HCT116 (cell line): ENCODE measurements around the gene SMAP2. TPM values are rescaled to one million over a fixed set of nuclear protein-coding genes. Genes with fewer than 3 reads are reported as not detected.

Source experiments
- ATAC-seq: fragments of 200-7000 bp; cut with Tn5 transposase; 2 replicates; pipeline ENCODE4 v1.9.1; 2020; ENCODE audit warnings: mild to moderate bottlenecking, moderate library complexity
- BruUV-seq: library from RNA; stranded (reverse); fragments of 400-500 nt; replicated peaks from 2 replicates; lab custom pipeline; 2021; lab: Mats Ljungman, UMichigan
- CTCF ChIA-PET: fragments of 300-600 bp; sonication (Branson Sonifier 250); formaldehyde crosslinking; loops from one replicate; lab custom pipeline; 2021; ENCODE audit warnings: antibody characterized with exemption; lab: Charles Lee
- POLR2A ChIA-PET: fragments of 300-600, 350-600 bp; sonication (Branson Sonifier 250); formaldehyde crosslinking; loops from one replicate; lab custom pipeline; 2021; ENCODE audit warnings: antibody characterized with exemption; lab: Charles Lee
- RAD21 ChIA-PET, 2 experiments: fragments of 300-600 bp; sonication (Branson Sonifier 250); formaldehyde crosslinking; loops; one replicate each; lab custom pipeline; 2023; ENCODE audit warnings: low total read pairs in 2 of 2; ENCODE audit not compliant: uncharacterized antibody in 2 of 2, unreplicated experiment in 2 of 2, low non-redundant PET in 1 of 2; lab: Charles Lee
- DNase-seq: peaks from one replicate; pipeline ENCODE4 v3.0.0-alpha.2; 2010; ENCODE audit warnings: low read depth, low spot score
- H2AFZ ChIP-seq: fragments of 200-600 bp; shearing (Covaris generic), sonication (generic); 2 replicates; pipeline ENCODE4 v1.6.1; 2017; ENCODE audit warnings: low read depth, mixed run types, mixed read lengths, antibody characterized with exemption, low read length; ENCODE audit not compliant: poor library complexity, severe bottlenecking
- H3K27ac ChIP-seq: 2 replicates; pipeline ENCODE4 v1.5.1; 2012; ENCODE audit warnings: low read depth, low read length
- H3K27me3 ChIP-seq: fragments of 200-600 bp; sonication (generic); 2 replicates; pipeline ENCODE4 v1.6.1; 2016; ENCODE audit warnings: mixed run types, low read length, mixed read lengths; ENCODE audit not compliant: insufficient read depth
- H3K36me3 ChIP-seq, 2 experiments: fragments of 200-500 bp in 1 of 2; fragments of 200-600 bp in 1 of 2; sonication (Bioruptor generic) in 1 of 2; sonication (generic) in 1 of 2; 2 replicates each; pipeline versions ENCODE4 v1.5.1 to v1.6.1; 2014 to 2016; ENCODE audit warnings: low read length in 2 of 2, inconsistent platforms in 1 of 2, mixed read lengths in 1 of 2, mixed run types in 1 of 2; ENCODE audit not compliant: insufficient read depth in 2 of 2, control insufficient read depth in 1 of 2
- H3K4me1 ChIP-seq, 2 experiments: fragments of 200-600 bp in 1 of 2; sonication (generic) in 1 of 2; 2 replicates each; pipeline versions ENCODE4 v1.5.1 to v1.6.1; 2012 to 2017; ENCODE audit warnings: low read length in 2 of 2, inconsistent platforms in 1 of 2, mild to moderate bottlenecking in 1 of 2, mixed read lengths in 1 of 2, mixed run types in 1 of 2, moderate library complexity in 1 of 2; ENCODE audit not compliant: insufficient read depth in 2 of 2, control insufficient read depth in 1 of 2
- H3K4me2 ChIP-seq: fragments of 200-600 bp; sonication (generic); 2 replicates; pipeline ENCODE4 v1.6.1; 2017; ENCODE audit warnings: mixed run types, low read length, mixed read lengths
- H3K4me3 ChIP-seq, 2 experiments: fragments of 200-600 bp in 1 of 2; sonication (generic) in 1 of 2; replicated peaks in 1 of 2; 2 replicates each; pipeline ENCODE4 v1.5.1; 2011 to 2016; ENCODE audit warnings: low read length in 2 of 2, control low read depth in 1 of 2, low read depth in 1 of 2, mild to moderate bottlenecking in 1 of 2, mixed read lengths in 1 of 2, mixed run types in 1 of 2
- H3K79me2 ChIP-seq: fragments of 200-600 bp; sonication (generic); 2 replicates; pipeline ENCODE4 v1.6.1; 2017; ENCODE audit warnings: mild to moderate bottlenecking, mixed run types, low read length, moderate library complexity, mixed read lengths; ENCODE audit not compliant: insufficient read depth
- H3K9ac ChIP-seq: fragments of 200-600 bp; sonication (generic); 2 replicates; pipeline ENCODE4 v1.6.1; 2016; ENCODE audit warnings: low read length, mixed read lengths
- H3K9me2 ChIP-seq: fragments of 200-600 bp; sonication (generic), shearing (Covaris generic); 2 replicates; pipeline ENCODE4 v1.6.1; 2017; ENCODE audit warnings: mixed run types, mild to moderate bottlenecking, moderate library complexity; ENCODE audit not compliant: insufficient read depth
- H3K9me3 ChIP-seq, 2 experiments: fragments of 200-500 bp in 1 of 2; fragments of 200-600 bp in 1 of 2; sonication (Bioruptor generic) in 1 of 2; sonication (generic) in 1 of 2; 2 replicates each; pipeline ENCODE4 v1.6.1; 2014 to 2017; ENCODE audit warnings: low read length in 2 of 2, mixed read lengths in 2 of 2, inconsistent platforms in 1 of 2, low read depth in 1 of 2, mild to moderate bottlenecking in 1 of 2, mixed run types in 1 of 2, moderate library complexity in 1 of 2; ENCODE audit not compliant: control insufficient read depth in 1 of 2, insufficient read depth in 1 of 2
- H4K20me1 ChIP-seq: fragments of 200-600 bp; sonication (generic), shearing (Covaris generic); 2 replicates; pipeline ENCODE4 v1.6.1; 2017; ENCODE audit warnings: mixed run types, mild to moderate bottlenecking, moderate library complexity; ENCODE audit not compliant: insufficient read depth
- ATF3 ChIP-seq: IDR thresholded peaks from 2 replicates; pipeline ENCODE4 v1.6.1; 2012
- CBX3 ChIP-seq: IDR thresholded peaks from 2 replicates; pipeline ENCODE4 v1.6.1; 2012; ENCODE audit warnings: low read depth
- CTCF ChIP-seq, 3 experiments: fragments of 200-600 bp in 1 of 3; sonication (generic) in 1 of 3; IDR thresholded peaks in 2 of 3; conservative IDR thresholded peaks in 1 of 3; 2 replicates each; pipeline ENCODE4 v1.5.1; 2012 to 2017; ENCODE audit warnings: low read depth in 2 of 3, low read length in 2 of 3, antibody characterized with exemption in 1 of 3, borderline replicate concordance in 1 of 3, control low read depth in 1 of 3, mild to moderate bottlenecking in 1 of 3, mixed read lengths in 1 of 3, mixed run types in 1 of 3, moderate library complexity in 1 of 3; ENCODE audit not compliant: insufficient read depth in 1 of 3
- EZH2 ChIP-seq: fragments of 200-600 bp; sonication (generic); IDR thresholded peaks from 2 replicates; pipeline ENCODE4 v1.6.1; 2017; ENCODE audit warnings: antibody characterized with exemption, mixed run types
- EZH2phosphoT487 ChIP-seq: fragments of 200-600 bp; IDR thresholded peaks from 2 replicates; pipeline ENCODE4 v1.6.1; 2018; ENCODE audit warnings: antibody characterized with exemption, borderline replicate concordance
- JUND ChIP-seq: IDR thresholded peaks from 2 replicates; pipeline ENCODE4 v1.6.1; 2012
- POLR2A ChIP-seq: IDR thresholded peaks from 2 replicates; pipeline ENCODE4 v1.7.0; 2011; ENCODE audit warnings: borderline replicate concordance; ENCODE audit not compliant: insufficient read depth, insufficient read length; ENCODE audit errors: extremely low read depth
- SIN3A ChIP-seq: IDR thresholded peaks from 2 replicates; pipeline ENCODE4 v1.6.1; 2012; ENCODE audit warnings: low read depth
- SP1 ChIP-seq: IDR thresholded peaks from 2 replicates; pipeline ENCODE4 v1.6.1; 2012; ENCODE audit warnings: low read depth
- TCF7L2 ChIP-seq: IDR thresholded peaks from 2 replicates; pipeline ENCODE4 v1.7.0; 2011; ENCODE audit warnings: borderline replicate concordance, inconsistent platforms; ENCODE audit not compliant: insufficient read depth, insufficient read length; ENCODE audit errors: extremely low read depth
- ZBTB33 ChIP-seq: IDR thresholded peaks from 2 replicates; pipeline ENCODE4 v1.6.1; 2011; ENCODE audit warnings: mild to moderate bottlenecking, low read length, moderate library complexity; ENCODE audit not compliant: insufficient replicate concordance; ENCODE audit errors: extremely low read depth
- ZFX ChIP-seq: fragments of 450-650 bp; IDR thresholded peaks from 2 replicates; pipeline ENCODE4 v1.6.1; 2017
- ZNF274 ChIP-seq: fragments of 200-500 bp; sonication (Bioruptor generic); IDR thresholded peaks from 2 replicates; pipeline ENCODE4 v1.6.1; 2014; ENCODE audit warnings: mild to moderate bottlenecking, low read depth, low read length, inconsistent platforms
- intact Hi-C: fragments of 100-400 bp; cut with micrococcal nuclease; formaldehyde crosslinking; loops from 2 replicates; pipeline ENCODE4 v1.10.0; 2022
- total RNA-seq: library from RNA; stranded (reverse); gene quantifications from one replicate; pipeline ENCODE4 v1.2.1, GENCODE V29; 2021; ENCODE audit not compliant: unreplicated experiment

SMAP2 gene
- total RNA-seq, 1 experiment from 2014 or later, result 16.4 TPM

GRCh38 chr1:40382601-40383000, 9.1 kb downstream of the SMAP2 start:
- Histone ChIP-seq H4K20me1 (no peaks in the 10 kb centered on the region), H3K4me1 (no peaks in the 10 kb centered on the region), H3K36me3 (no peaks in the 10 kb centered on the region), H3K27ac (no peak overlapping the region), H3K4me3 (no peak overlapping the region), H3K9me3 (no peaks in the 10 kb centered on the region), H3K27me3 (no peaks in the 10 kb centered on the region), H3K79me2 (peaks cover 24% of the 10 kb centered on the region), H2AFZ (no peak overlapping the region), H3K9ac (no peak overlapping the region), H3K9me2 (no peaks in the 10 kb centered on the region)
- ChIA-PET CTCF (no interaction called here), POLR2A (interaction anchor here (1.0 kb wide), 1 partner anchor 9 kb away, joined by 5 read pairs; the partner anchor contains the start of gene SMAP2), RAD21 (no interaction called here)
- DNase-seq (no peak), ATAC-seq (no peak)
- intact Hi-C loops, result no loop called here
- TF ChIP-seq ATF3 (no peak), JUND (no peak), CTCF (IDR thresholded peaks at IDR 0.05 in 2 of 3, conservative IDR thresholded peaks at IDR 0.05 in 1 of 3; ENCODE audit: borderline replicate concordance in 1 of 3, insufficient read depth in 1 of 3, low read depth in 2 of 3, low read length in 2 of 3) (0 out of 6 replicates have a peak, but pooled peaks of 1 of the 3 experiments have one; percentile 7), ZFX (no peak)
- TF ChIP-seq, all 23 proteins: peak for 1
- no peak overlapping the region for H3K4me2 ChIP-seq
- no TSS peak for BruUV-seq

GRCh38 chr1:40383095-40383487, 9.6 kb downstream of the SMAP2 start:
- Histone ChIP-seq H3K4me1 (no peaks in the 10 kb centered on the region), H3K9ac (no peak overlapping the region), H4K20me1 (no peaks in the 10 kb centered on the region), H3K27ac (no peak overlapping the region), H3K9me2 (no peaks in the 10 kb centered on the region), H3K27me3 (no peaks in the 10 kb centered on the region), H3K79me2 (peaks cover 24% of the 10 kb centered on the region), H2AFZ (no peak overlapping the region), H3K9me3 (no peaks in the 10 kb centered on the region), H3K4me3 (no peak overlapping the region), H3K4me2 (no peak overlapping the region), H3K36me3 (no peaks in the 10 kb centered on the region)
- POLR2A ChIA-PET, result interaction anchor here (1.0 kb wide), 1 partner anchor 9 kb away, joined by 5 read pairs; the partner anchor contains the start of gene SMAP2
- RAD21 ChIA-PET, result no interaction called here
- no TSS peak for BruUV-seq
- DNase-seq, result no peak
- intact Hi-C loops, result no loop called here
- no peak for ATAC-seq
- CTCF ChIA-PET, result interaction anchor here (1.0 kb wide), 1 partner anchor 44 kb away, joined by 4 read pairs; no protein-coding TSS in a partner anchor
- TF ChIP-seq CBX3 (no peak), EZH2 (no peak), CTCF (IDR thresholded peaks at IDR 0.05 in 2 of 3, conservative IDR thresholded peaks at IDR 0.05 in 1 of 3; ENCODE audit: borderline replicate concordance in 1 of 3, insufficient read depth in 1 of 3, low read depth in 2 of 3, low read length in 2 of 3) (no peak), TCF7L2 (no peak), ZBTB33 (no peak), SIN3A (no peak), ZNF274 (no peak), POLR2A (no peak), JUND (no peak), SP1 (no peak), EZH2phosphoT487 (no peak)
